PC-9 (cell line): ENCODE data around the gene TUBGCP2. TPM values are rescaled to one million over a fixed set of nuclear protein-coding genes. Genes with fewer than 3 reads are reported as not detected.
A peak's percentile ranks its signal among the peaks of the same experiment; 100 is the strongest.

ENCODE experiments used
- BruUV-seq: library from RNA; stranded (reverse); fragments of 400-500 nt; replicated peaks from 2 replicates; lab custom pipeline; 2021; lab: Mats Ljungman, UMichigan
- CTCF ChIA-PET: fragments of 300-600 bp; sonication (Branson Sonifier 250); formaldehyde crosslinking; loops from one replicate; lab custom pipeline; 2022; ENCODE audit warnings: antibody characterized with exemption; lab: Charles Lee
- POLR2A ChIA-PET: fragments of 300-600 bp; sonication (Branson Sonifier 250); formaldehyde crosslinking; loops from one replicate; lab custom pipeline; 2022; ENCODE audit warnings: antibody characterized with exemption; ENCODE audit not compliant: unreplicated experiment; lab: Charles Lee
- DNase-seq, 2 experiments: peaks; one replicate each; pipeline versions ENCODE4 v3.0.0 to v3.0.0-alpha.2; 2015 to 2022; ENCODE audit warnings: mixed read lengths in 1 of 2
- H2AFZ ChIP-seq: fragments of 200-600 bp; sonication (generic); 2 replicates; pipeline ENCODE4 v1.8.1; 2017; ENCODE audit warnings: antibody characterized with exemption
- H3F3A ChIP-seq: fragments of 200-600 bp; sonication (generic); 2 replicates; pipeline ENCODE4 v1.8.1; 2017; ENCODE audit warnings: antibody characterized with exemption, mild to moderate bottlenecking, low read depth; ENCODE audit not compliant: insufficient read depth
- H3K27ac ChIP-seq: fragments of 200-600 bp; sonication (generic); 2 replicates; pipeline ENCODE4 v1.6.1; 2016; ENCODE audit warnings: mixed run types
- H3K27me3 ChIP-seq: fragments of 200-600 bp; sonication (generic); 2 replicates; pipeline ENCODE4 v1.6.1; 2016; ENCODE audit warnings: low read depth, mixed run types; ENCODE audit not compliant: insufficient read depth
- H3K36me3 ChIP-seq: fragments of 200-600 bp; sonication (generic); 2 replicates; pipeline ENCODE4 v1.6.1; 2016; ENCODE audit warnings: low read depth, mixed run types
- H3K4me1 ChIP-seq: fragments of 200-600 bp; sonication (generic); replicated peaks from 2 replicates; pipeline ENCODE4 v1.6.1; 2016; ENCODE audit warnings: mixed run types; ENCODE audit not compliant: insufficient read depth
- H3K4me2 ChIP-seq: fragments of 200-600 bp; sonication (generic); 2 replicates; pipeline ENCODE4 v1.6.1; 2017; ENCODE audit warnings: mixed run types
- H3K4me3 ChIP-seq: fragments of 200-600 bp; sonication (generic); 2 replicates; pipeline ENCODE4 v1.6.1; 2016; ENCODE audit warnings: mixed run types
- H3K79me2 ChIP-seq: fragments of 200-600 bp; sonication (generic); 2 replicates; pipeline ENCODE4 v1.6.1; 2017; ENCODE audit warnings: low read depth, mixed run types
- H3K9me2 ChIP-seq: fragments of 200-600 bp; sonication (generic); 2 replicates; pipeline ENCODE4 v1.8.1; 2017; ENCODE audit warnings: mild to moderate bottlenecking; ENCODE audit not compliant: insufficient read depth
- H3K9me3 ChIP-seq: fragments of 200-600 bp; sonication (generic); 2 replicates; pipeline ENCODE4 v1.8.1; 2016; ENCODE audit warnings: low read depth; ENCODE audit not compliant: insufficient read depth
- H4K20me1 ChIP-seq: fragments of 200-600 bp; sonication (generic); 2 replicates; pipeline ENCODE4 v1.8.1; 2017; ENCODE audit not compliant: insufficient read depth
- CTCF ChIP-seq: fragments of 200-600 bp; sonication (generic); conservative IDR thresholded peaks from 2 replicates; pipeline ENCODE4 v1.6.1; 2017; ENCODE audit warnings: mixed run types, antibody characterized with exemption, mild to moderate bottlenecking, moderate library complexity
- EZH2 ChIP-seq: fragments of 200-600 bp; sonication (generic); IDR thresholded peaks from 2 replicates; pipeline ENCODE4 v1.8.0; 2017; ENCODE audit warnings: antibody characterized with exemption, low read depth
- intact Hi-C: fragments of 100-400 bp; cut with micrococcal nuclease; formaldehyde crosslinking; loops from one replicate; pipeline ENCODE4 v1.10.0; 2022; ENCODE audit not compliant: unreplicated experiment
- total RNA-seq: library from RNA; stranded (reverse); gene quantifications from 2 replicates; pipeline ENCODE4 v1.2.3, GENCODE V29; 2021

TUBGCP2 gene
- total RNA-seq, 1 experiment from 2014 or later = 52.8 TPM

GRCh38 chr10:133309100-133309719, 538 bp upstream of the TUBGCP2 start:
- DNase-seq = peak; percentile 60 to 90
- TF ChIP-seq CTCF = no peak
- TF ChIP-seq EZH2 = no peak
- H3K79me2 ChIP-seq = peaks cover 36% of the 10 kb centered on the region
- no peaks in the 10 kb centered on the region for H3K36me3 ChIP-seq
- H3F3A ChIP-seq = no peaks in the 10 kb centered on the region
- intact Hi-C loops = loop anchor here (2.0 to 10.0 kb wide), 2 partner anchors 52 to 164 kb away; no protein-coding TSS in a partner anchor
- H2AFZ ChIP-seq = peak overlapping the region; percentile 80; the same call in 1 of the 2 replicates
- peak overlapping the region; percentile 65 for H3K27ac ChIP-seq
- no peaks in the 10 kb centered on the region for H3K9me3 ChIP-seq
- CTCF ChIA-PET = interaction anchor here (0.6 kb wide), 1 partner anchor 470 kb away, joined by 3 read pairs; no protein-coding TSS in a partner anchor
- no TSS peak for BruUV-seq
- no peaks in the 10 kb centered on the region for H3K9me2 ChIP-seq
- POLR2A ChIA-PET = no interaction called here
- H3K4me3 ChIP-seq = peak overlapping the region; percentile 88; the same call in 1 of the 2 replicates
- H3K4me2 ChIP-seq = peak overlapping the region; percentile 81
- peaks cover 11% of the 10 kb centered on the region for H4K20me1 ChIP-seq
- H3K27me3 ChIP-seq = no peaks in the 10 kb centered on the region
- H3K4me1 ChIP-seq = peaks cover 11% of the 10 kb centered on the region

- no TSS peak for BruUV-seq
- Histone ChIP-seq H3K27ac (peak overlapping the region; percentile 65), H3K4me3 (peak overlapping the region; percentile 88), H3K4me1 (peaks cover 11% of the 10 kb centered on the region), H2AFZ (peak overlapping the region; percentile 80), H4K20me1 (peaks cover 15% of the 10 kb centered on the region), H3K27me3 (no peaks in the 10 kb centered on the region), H3K4me2 (peak overlapping the region; percentile 81), H3K9me2 (no peaks in the 10 kb centered on the region), H3K79me2 (peaks cover 43% of the 10 kb centered on the region), H3F3A (no peaks in the 10 kb centered on the region), H3K36me3 (no peaks in the 10 kb centered on the region), H3K9me3 (no peaks in the 10 kb centered on the region)
- intact Hi-C loops = loop anchor here (2.0 to 10.0 kb wide), 2 partner anchors 51 to 163 kb away; no protein-coding TSS in a partner anchor
- CTCF ChIA-PET = no interaction called here
- TF ChIP-seq CTCF (peak; percentile 71), EZH2 (no peak)
- peak; percentile 65 to 76 for DNase-seq
- POLR2A ChIA-PET = interaction anchor here (0.7 kb wide), 1 partner anchor 47 kb away, joined by 4 read pairs; no protein-coding TSS in a partner anchor
These were observed 774 bp downstream of the TUBGCP2 start for GRCh38 chr10:133307776-133308420.

- peaks cover 15% of the 10 kb centered on the region for H4K20me1 ChIP-seq
These were observed 1.7 kb downstream of the TUBGCP2 start for GRCh38 chr10:133306941-133307379.

More at GRCh38 chr10:133306941-133307379, 1.7 kb downstream of the TUBGCP2 start:
- no peak overlapping the region for H3K27ac ChIP-seq
- no TSS peak for BruUV-seq
- no peaks in the 10 kb centered on the region for H3K27me3 ChIP-seq
- TF ChIP-seq CTCF (no peak), EZH2 (no peak)
- no peaks in the 10 kb centered on the region for H3K9me3 ChIP-seq
- H3K36me3 ChIP-seq = no peaks in the 10 kb centered on the region
- ChIA-PET POLR2A (no interaction called here), CTCF (interaction anchor here (0.7 kb wide), 1 partner anchor 14 kb away, joined by 3 read pairs; no protein-coding TSS in a partner anchor)
- H3K4me3 ChIP-seq = peak overlapping the region; percentile 88; the same call in 1 of the 2 replicates
- no peaks in the 10 kb centered on the region for H3F3A ChIP-seq
- H3K4me1 ChIP-seq = peaks cover 11% of the 10 kb centered on the region
- H3K4me2 ChIP-seq = peak overlapping the region; percentile 81
- no peak for DNase-seq
- intact Hi-C loops = loop anchor here (10.0 kb wide), 1 partner anchor 162 kb away; no protein-coding TSS in a partner anchor
- H3K9me2 ChIP-seq = no peaks in the 10 kb centered on the region
- H3K79me2 ChIP-seq = peaks cover 46% of the 10 kb centered on the region
- H2AFZ ChIP-seq = no peak overlapping the region
